BJ (cell line): ENCODE data around the gene CUL7. TPM values are rescaled to one million over a fixed set of nuclear protein-coding genes. Genes with fewer than 3 reads are reported as not detected.

ENCODE experiments used
- CTCF ChIA-PET: fragments of 350-600 bp; formaldehyde crosslinking; extraction: SDS; loops from one replicate; lab custom pipeline; 2021; ENCODE audit warnings: antibody characterized with exemption, inconsistent platforms; lab: Yijun Ruan, JAX
- POLR2A ChIA-PET: fragments of 300-600 bp; sonication (Branson Sonifier 250); formaldehyde crosslinking; extraction: SDS; loops from one replicate; lab custom pipeline; 2021; ENCODE audit warnings: antibody characterized with exemption; lab: Charles Lee
- DNase-seq: peaks from one replicate; pipeline ENCODE4 v3.0.0-alpha.2; 2011; ENCODE audit warnings: low read depth
- H3K27me3 ChIP-seq: 2 replicates; pipeline ENCODE4 v1.6.0; 2011; ENCODE audit warnings: low read length; ENCODE audit not compliant: control insufficient read depth, insufficient read depth
- H3K36me3 ChIP-seq: 2 replicates; pipeline ENCODE4 v1.5.1; 2011; ENCODE audit warnings: low read length; ENCODE audit not compliant: control insufficient read depth, insufficient read depth
- H3K4me3 ChIP-seq: 2 replicates; pipeline ENCODE4 v1.5.1; 2011; ENCODE audit warnings: low read depth, mild to moderate bottlenecking, control low read depth, low read length
- polyA plus RNA-seq: library from polyadenylated mRNA; depleted of rRNA; stranded (reverse); fragments of >200 nt; gene quantifications from 2 replicates; pipeline ENCODE4 v1.2.3, GENCODE V29; 2011; rRNA removed
- TF ChIP-seq, protein P1 (sequence below): IDR thresholded peaks from 2 replicates; pipeline ENCODE4 v1.5.1; 2011; ENCODE audit warnings: low read depth, mild to moderate bottlenecking, control low read depth, inconsistent platforms, low read length, moderate library complexity; ENCODE audit not compliant: insufficient read depth

The CUL7 gene
- polyA plus RNA-seq, 1 experiment: 50.7 TPM

DNA sequence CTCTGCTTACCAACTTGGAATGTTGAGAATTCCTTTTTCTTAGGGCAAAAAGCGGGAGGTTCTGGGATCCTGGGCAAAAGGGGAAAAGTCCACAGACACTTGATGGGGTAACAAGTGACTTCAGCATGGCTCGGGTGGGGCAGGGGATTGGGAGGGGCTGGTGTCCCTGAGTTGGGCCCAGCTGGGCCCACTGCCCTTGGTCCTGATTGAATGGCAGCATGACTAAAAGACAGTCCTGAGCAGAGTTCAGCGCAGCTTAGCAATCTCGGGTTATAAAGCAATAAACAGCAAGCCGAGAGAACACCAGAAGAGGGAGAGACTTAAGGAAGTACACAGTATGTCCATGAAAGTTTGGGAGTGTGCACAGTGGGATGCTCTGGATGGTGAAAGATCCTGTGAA is 63.7 kb downstream of the CUL7 start:
- TF ChIP-seq, protein P1, sequence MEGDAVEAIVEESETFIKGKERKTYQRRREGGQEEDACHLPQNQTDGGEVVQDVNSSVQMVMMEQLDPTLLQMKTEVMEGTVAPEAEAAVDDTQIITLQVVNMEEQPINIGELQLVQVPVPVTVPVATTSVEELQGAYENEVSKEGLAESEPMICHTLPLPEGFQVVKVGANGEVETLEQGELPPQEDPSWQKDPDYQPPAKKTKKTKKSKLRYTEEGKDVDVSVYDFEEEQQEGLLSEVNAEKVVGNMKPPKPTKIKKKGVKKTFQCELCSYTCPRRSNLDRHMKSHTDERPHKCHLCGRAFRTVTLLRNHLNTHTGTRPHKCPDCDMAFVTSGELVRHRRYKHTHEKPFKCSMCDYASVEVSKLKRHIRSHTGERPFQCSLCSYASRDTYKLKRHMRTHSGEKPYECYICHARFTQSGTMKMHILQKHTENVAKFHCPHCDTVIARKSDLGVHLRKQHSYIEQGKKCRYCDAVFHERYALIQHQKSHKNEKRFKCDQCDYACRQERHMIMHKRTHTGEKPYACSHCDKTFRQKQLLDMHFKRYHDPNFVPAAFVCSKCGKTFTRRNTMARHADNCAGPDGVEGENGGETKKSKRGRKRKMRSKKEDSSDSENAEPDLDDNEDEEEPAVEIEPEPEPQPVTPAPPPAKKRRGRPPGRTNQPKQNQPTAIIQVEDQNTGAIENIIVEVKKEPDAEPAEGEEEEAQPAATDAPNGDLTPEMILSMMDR: no peak
- POLR2A ChIA-PET: no interaction called here
- H3K27me3 ChIP-seq: no peaks in the 10 kb centered on the region
- no peak for DNase-seq
- H3K4me3 ChIP-seq: no peak overlapping the region
- peaks cover 3% of the 10 kb centered on the region; the same call in 1 of the 2 replicates for H3K36me3 ChIP-seq
- CTCF ChIA-PET: no interaction called here

DNA sequence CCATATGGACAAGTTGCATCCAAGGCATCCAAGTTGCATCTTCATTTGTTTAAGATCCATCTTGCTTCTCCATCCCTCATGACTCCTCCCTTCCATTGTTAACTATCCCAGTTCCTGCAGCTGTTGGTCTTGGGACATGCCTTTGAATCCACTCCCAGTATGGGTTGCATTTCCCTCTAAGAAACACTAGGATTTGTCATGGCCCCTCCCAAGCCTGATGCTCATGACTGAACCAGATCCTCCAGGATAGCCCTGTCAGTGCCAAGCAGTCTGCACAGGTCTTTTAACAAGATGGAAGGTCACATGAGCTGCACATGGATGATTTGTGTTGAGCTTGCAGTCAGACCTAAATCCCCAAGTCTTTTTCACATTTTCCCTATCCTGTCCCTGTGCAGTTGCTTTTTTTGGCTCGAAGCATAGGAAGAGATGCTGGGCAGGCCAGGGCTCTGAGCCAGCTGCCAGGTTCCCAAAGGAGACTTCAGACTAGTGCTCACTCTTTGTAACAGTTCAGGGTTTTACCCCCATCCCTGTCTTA is 65.1 kb downstream of the CUL7 start:
- CTCF ChIA-PET: interaction anchor here (0.9 to 1.3 kb wide), 4 partner anchors 10 to 32 kb away, joined by 3 to 4 read pairs (median 3); partner anchors contain the start of genes PEX6 and RRP36
- TF ChIP-seq, protein P1: no peak
- DNase-seq: no peak
- no peak overlapping the region for H3K4me3 ChIP-seq
- POLR2A ChIA-PET: interaction anchor here (0.5 kb wide), 1 partner anchor 79 kb away, joined by 4 read pairs; no protein-coding TSS in a partner anchor
- H3K36me3 ChIP-seq: 0 out of 2 replicates have a peak, but pooled peaks cover 3% of the 10 kb centered on the region
- no peaks in the 10 kb centered on the region for H3K27me3 ChIP-seq

Other genes starting within 250 kb of the CUL7 start
- 30.2 and 44.4 TPM in 2 replicates for gene RPL7L1, start 174.2 kb downstream of the CUL7 start, polyA plus RNA-seq
- not detected in 2 replicates for gene PTCRA, start 137.8 kb downstream of the CUL7 start, polyA plus RNA-seq
- gene CNPY3, start 124.4 kb downstream of the CUL7 start, polyA plus RNA-seq: 45.7 and 50.6 TPM in 2 replicates
- 0.10 and 0.39 TPM in 2 replicates for gene GNMT, start 93.1 kb downstream of the CUL7 start, polyA plus RNA-seq
- 2.8 and 5.6 TPM in 2 replicates for gene PEX6, start 74.7 kb downstream of the CUL7 start, polyA plus RNA-seq
- gene PPP2R5D, start 69.3 kb downstream of the CUL7 start, polyA plus RNA-seq: 52.7 and 61.8 TPM in 2 replicates
- 107 and 121 TPM in 2 replicates for gene MEA1, start 39.9 kb downstream of the CUL7 start, polyA plus RNA-seq
- gene KLHDC3, start 39.6 kb downstream of the CUL7 start, polyA plus RNA-seq: 56.0 and 102 TPM in 2 replicates
- gene RRP36, start 32.2 kb downstream of the CUL7 start, polyA plus RNA-seq: 43.1 and 52.7 TPM in 2 replicates
- gene MRPL2, start 5.6 kb upstream of the CUL7 start, polyA plus RNA-seq: 20.5 and 22.8 TPM in 2 replicates
- gene KLC4, start 5.8 kb upstream of the CUL7 start, polyA plus RNA-seq: 13.2 and 16.8 TPM in 2 replicates
- gene PTK7, start 22.5 kb upstream of the CUL7 start, polyA plus RNA-seq: 187 and 362 TPM in 2 replicates
- 34.8 and 50.5 TPM in 2 replicates for gene SRF, start 117.4 kb upstream of the CUL7 start, polyA plus RNA-seq
- 9.7 and 12.4 TPM in 2 replicates for gene CUL9, start 128.3 kb upstream of the CUL7 start, polyA plus RNA-seq
- 48.6 and 63.9 TPM in 2 replicates for gene DNPH1, start 175.6 kb upstream of the CUL7 start, polyA plus RNA-seq
- gene TTBK1, start 189.6 kb upstream of the CUL7 start, polyA plus RNA-seq: 0.01 TPM in 1 of 2 replicates, not detected in the other
- gene SLC22A7, start 244.4 kb upstream of the CUL7 start, polyA plus RNA-seq: not detected in 2 replicates